GM12864 (cell line): ENCODE data around the gene RBPJL.

ENCODE experiments used
- DNase-seq: peaks from one replicate; pipeline ENCODE4 v3.0.0-alpha.2; 2011; ENCODE audit warnings: low read depth
- H3K4me3 ChIP-seq: 2 replicates; pipeline ENCODE4 v1.5.1; 2011; ENCODE audit warnings: mild to moderate bottlenecking, low read depth, low read length, control low read depth
- TF ChIP-seq, protein P1 (sequence below): IDR thresholded peaks from 2 replicates; pipeline ENCODE4 v1.5.1; 2011; ENCODE audit warnings: low read depth, mild to moderate bottlenecking, moderate library complexity, low read length, control low read depth, inconsistent platforms; ENCODE audit errors: missing control alignments

Gene RBPJL

DNA sequence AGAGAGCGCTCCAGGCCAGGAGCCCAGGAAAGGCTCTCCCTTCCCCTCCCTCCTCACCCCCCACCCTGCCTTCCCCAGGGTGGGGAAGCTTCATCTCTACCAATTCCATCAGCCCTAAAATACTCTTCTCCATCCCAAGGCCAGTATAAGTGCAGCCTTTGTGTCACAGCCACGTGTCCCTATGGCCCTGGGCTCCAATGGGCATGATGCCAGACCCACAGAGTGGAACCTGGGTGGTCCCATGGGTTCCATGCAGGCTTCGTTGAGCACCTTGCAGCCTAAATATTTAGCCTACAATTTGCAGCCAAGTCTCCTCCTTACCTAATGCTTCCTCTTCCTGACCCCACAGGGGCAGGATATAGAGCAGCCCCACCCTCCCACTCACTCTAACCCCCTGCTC, 2.4 kb downstream of the RBPJL start:
- TF ChIP-seq, protein P1, sequence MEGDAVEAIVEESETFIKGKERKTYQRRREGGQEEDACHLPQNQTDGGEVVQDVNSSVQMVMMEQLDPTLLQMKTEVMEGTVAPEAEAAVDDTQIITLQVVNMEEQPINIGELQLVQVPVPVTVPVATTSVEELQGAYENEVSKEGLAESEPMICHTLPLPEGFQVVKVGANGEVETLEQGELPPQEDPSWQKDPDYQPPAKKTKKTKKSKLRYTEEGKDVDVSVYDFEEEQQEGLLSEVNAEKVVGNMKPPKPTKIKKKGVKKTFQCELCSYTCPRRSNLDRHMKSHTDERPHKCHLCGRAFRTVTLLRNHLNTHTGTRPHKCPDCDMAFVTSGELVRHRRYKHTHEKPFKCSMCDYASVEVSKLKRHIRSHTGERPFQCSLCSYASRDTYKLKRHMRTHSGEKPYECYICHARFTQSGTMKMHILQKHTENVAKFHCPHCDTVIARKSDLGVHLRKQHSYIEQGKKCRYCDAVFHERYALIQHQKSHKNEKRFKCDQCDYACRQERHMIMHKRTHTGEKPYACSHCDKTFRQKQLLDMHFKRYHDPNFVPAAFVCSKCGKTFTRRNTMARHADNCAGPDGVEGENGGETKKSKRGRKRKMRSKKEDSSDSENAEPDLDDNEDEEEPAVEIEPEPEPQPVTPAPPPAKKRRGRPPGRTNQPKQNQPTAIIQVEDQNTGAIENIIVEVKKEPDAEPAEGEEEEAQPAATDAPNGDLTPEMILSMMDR: no peak
- no peak for DNase-seq
- H3K4me3 ChIP-seq: no peak overlapping the region

DNA sequence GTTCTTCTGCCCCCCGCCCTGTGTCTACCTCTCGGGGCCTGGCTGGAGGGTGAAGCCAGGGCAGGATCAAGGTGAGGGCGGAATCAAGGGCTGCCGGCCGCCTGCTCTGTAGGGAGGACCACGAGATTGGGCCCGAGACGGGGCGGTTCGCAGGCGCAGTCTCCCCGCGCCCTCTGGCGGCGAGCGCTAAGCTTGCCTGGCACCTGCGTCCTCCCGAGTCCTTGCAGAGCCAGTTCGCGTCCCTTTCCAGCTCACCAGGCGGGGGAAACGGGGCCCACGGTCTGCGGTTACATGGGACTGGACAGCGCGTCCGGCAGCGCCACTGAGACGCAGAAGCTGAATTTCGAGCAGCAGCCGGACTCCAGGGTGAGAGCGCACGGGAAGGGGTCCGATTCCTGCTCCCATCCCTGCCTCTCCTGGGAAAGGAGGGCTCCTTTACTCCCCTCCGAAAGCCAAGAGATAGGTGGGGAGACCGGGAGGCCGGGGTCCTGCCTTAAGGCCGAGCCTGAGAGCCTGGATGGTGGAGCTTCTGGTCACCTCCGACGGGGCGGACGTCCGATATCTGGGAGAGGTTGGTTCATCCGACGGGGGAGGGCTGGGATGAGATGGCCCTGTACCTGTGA, 5.1 kb downstream of the RBPJL start:
- H3K4me3 ChIP-seq: no peak overlapping the region
- TF ChIP-seq, protein P1: peak; percentile 94
- no peak for DNase-seq

GRCh38 chr20:45312241-45312640, 5.6 kb downstream of the RBPJL start:
- no peak overlapping the region for H3K4me3 ChIP-seq
- no peak for DNase-seq
- TF ChIP-seq, protein P1: no peak

DNA sequence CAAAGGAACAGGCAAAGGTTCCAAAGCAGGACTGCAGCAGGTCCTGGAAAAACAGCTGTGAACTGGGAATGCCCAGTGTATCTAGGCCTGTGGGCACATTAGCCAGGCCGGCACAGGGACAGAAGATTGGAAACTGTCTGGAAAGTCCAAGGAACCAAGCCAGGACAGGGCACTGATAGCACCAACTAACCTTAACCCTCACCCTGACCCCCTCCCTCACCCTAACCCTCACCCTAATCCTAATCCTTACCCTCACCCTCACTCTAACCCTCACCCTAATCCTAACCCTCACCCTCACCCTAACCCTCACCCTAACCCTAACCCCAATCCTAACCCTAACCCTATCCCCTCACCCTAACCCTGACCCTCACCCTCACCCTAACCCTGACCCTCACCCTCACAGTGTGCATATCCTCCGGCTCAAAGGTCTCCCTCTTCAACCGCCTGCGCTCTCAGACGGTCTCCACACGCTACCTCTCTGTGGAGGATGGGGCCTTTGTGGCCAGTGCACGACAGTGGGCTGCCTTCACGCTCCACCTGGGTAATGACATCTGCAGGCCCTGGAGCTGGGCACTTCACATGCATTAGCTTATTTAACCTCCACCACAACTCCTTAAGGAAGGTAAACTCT, 6.5 kb downstream of the RBPJL start:
- DNase-seq: no peak
- no peak overlapping the region for H3K4me3 ChIP-seq
- TF ChIP-seq, protein P1: no peak

DNA sequence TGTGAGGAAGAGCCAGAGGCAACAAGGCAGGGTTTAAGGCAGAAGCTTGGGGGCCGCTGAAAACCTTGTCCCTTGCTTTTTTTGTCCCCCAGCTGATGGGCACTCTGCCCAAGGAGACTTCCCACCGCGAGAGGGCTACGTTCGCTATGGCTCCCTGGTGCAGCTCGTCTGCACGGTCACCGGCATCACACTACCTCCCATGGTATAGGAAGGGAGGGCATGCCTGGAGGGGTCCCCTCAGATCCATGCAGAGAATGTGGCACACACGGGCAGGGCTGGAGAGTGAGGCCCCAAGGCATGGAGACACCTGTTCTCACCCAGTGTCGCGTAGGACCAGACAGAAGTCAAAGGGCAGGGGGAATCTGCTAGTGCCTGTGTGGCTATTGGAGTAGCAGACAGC, 7.3 kb downstream of the RBPJL start:
- H3K4me3 ChIP-seq: no peak overlapping the region
- TF ChIP-seq, protein P1: no peak

DNA sequence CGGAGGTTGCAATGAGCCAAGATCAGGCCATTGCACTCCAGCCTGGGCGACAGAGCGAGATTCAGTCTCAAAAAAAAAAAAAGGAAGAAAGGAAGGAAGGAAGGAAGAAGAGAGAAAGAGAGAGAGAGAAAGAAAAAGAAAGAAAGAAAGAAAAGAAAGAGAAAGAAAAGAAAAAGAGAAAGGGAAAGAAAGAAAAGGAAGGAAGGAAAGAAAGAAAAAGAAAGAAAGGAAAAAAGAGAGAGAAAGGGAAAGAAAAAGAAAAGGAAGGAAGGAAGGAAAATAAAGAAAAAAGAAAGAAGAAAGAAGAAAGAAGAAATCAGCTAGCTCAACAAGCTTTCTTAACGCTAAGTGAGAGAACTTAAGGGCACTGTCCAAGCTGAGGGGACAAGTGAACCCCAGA, 9.0 kb downstream of the RBPJL start:
- no peak overlapping the region for H3K4me3 ChIP-seq
- TF ChIP-seq, protein P1: no peak
- DNase-seq: no peak

More for the DNA sequence above, 7.3 kb downstream of the RBPJL start:
- no peak for DNase-seq
